Neural progenitor cell (in vitro differentiated cells): Measurements from ENCODE around the gene METTL6. TPM values are rescaled to one million over a fixed set of nuclear protein-coding genes. Genes with fewer than 3 reads are reported as not detected.

ENCODE experiments used
- DNase-seq: peaks from one replicate; pipeline ENCODE4 v3.0.0-alpha.2; 2016; ENCODE audit warnings: low spot score
- H2AFZ ChIP-seq: fragments of 200-600 bp; sonication (generic); replicated peaks from 2 replicates; pipeline ENCODE4 v1.6.1; 2016; ENCODE audit warnings: antibody characterized with exemption
- H3F3A ChIP-seq: fragments of 200-600 bp; sonication (generic); 2 replicates; pipeline ENCODE4 v1.6.1; 2016; ENCODE audit warnings: antibody characterized with exemption, low read depth
- H3K27ac ChIP-seq: fragments of 200-600 bp; sonication (generic); 2 replicates; pipeline ENCODE4 v1.5.1; 2016; ENCODE audit warnings: mild to moderate bottlenecking
- H3K27me3 ChIP-seq: fragments of 200-600 bp; sonication (generic); 2 replicates; pipeline ENCODE4 v1.6.1; 2016; ENCODE audit warnings: mild to moderate bottlenecking, moderate library complexity
- H3K36me3 ChIP-seq: fragments of 200-600 bp; sonication (generic); 2 replicates; pipeline ENCODE4 v1.5.1; 2016
- H3K4me1 ChIP-seq: fragments of 200-600 bp; sonication (generic); 2 replicates; pipeline ENCODE4 v1.6.1; 2016; ENCODE audit warnings: mixed run types
- H3K4me2 ChIP-seq: fragments of 200-600 bp; sonication (generic); 2 replicates; pipeline ENCODE4 v1.6.1; 2016
- H3K4me3 ChIP-seq: fragments of 200-600 bp; sonication (generic); 2 replicates; pipeline ENCODE4 v1.5.1; 2016
- H3K79me2 ChIP-seq: fragments of 200-600 bp; sonication (generic); 2 replicates; pipeline ENCODE4 v1.6.1; 2016; ENCODE audit warnings: low read depth
- H3K9ac ChIP-seq: fragments of 200-600 bp; sonication (generic); 2 replicates; pipeline ENCODE4 v1.6.1; 2016
- H3K9me3 ChIP-seq: fragments of 200-600 bp; sonication (generic); 2 replicates; pipeline ENCODE4 v1.5.1; 2016; ENCODE audit warnings: low read depth
- H4K20me1 ChIP-seq: fragments of 200-600 bp; sonication (generic); 2 replicates; pipeline ENCODE4 v1.6.1; 2016; ENCODE audit warnings: low read depth
- H3K27ac Mint-ChIP-seq: 3 replicates; pipeline ENCODE4 v1.8.0; 2021; ENCODE audit warnings: mixed read lengths
- H3K27me3 Mint-ChIP-seq: 2 replicates; pipeline ENCODE4 v1.8.0; 2022; ENCODE audit warnings: low read depth, mild to moderate bottlenecking, inconsistent platforms, moderate library complexity, mixed read lengths; ENCODE audit not compliant: insufficient read depth
- H3K36me3 Mint-ChIP-seq: 3 replicates; pipeline ENCODE4 v1.8.0; 2021; ENCODE audit warnings: mixed read lengths
- H3K4me1 Mint-ChIP-seq: 3 replicates; pipeline ENCODE4 v1.8.0; 2021; ENCODE audit warnings: mixed read lengths
- H3K4me3 Mint-ChIP-seq: 3 replicates; pipeline ENCODE4 v1.8.0; 2021; ENCODE audit warnings: mild to moderate bottlenecking, moderate library complexity, mixed read lengths
- H3K9me3 Mint-ChIP-seq: 3 replicates; pipeline ENCODE4 v1.8.0; 2020; ENCODE audit warnings: mixed read lengths
- EZH2 ChIP-seq: fragments of 200-600 bp; sonication (generic); IDR thresholded peaks from 2 replicates; pipeline ENCODE4 v1.6.1; 2017; ENCODE audit warnings: antibody characterized with exemption, mild to moderate bottlenecking, moderate library complexity
- EZH2phosphoT487 ChIP-seq: fragments of 200-600 bp; sonication (generic); IDR thresholded peaks from 2 replicates; pipeline ENCODE4 v1.6.1; 2017; ENCODE audit warnings: antibody characterized with exemption
- total RNA-seq: library from RNA; depleted of rRNA; stranded (reverse); fragments of >200 nt; gene quantifications from 2 replicates; pipeline ENCODE4 v1.2.3, GENCODE V29; 2015; ENCODE audit warnings: low replicate concordance
- TF ChIP-seq, protein P1 (sequence below): fragments of 200-600 bp; sonication (generic); IDR thresholded peaks from 2 replicates; pipeline ENCODE4 v1.5.1; 2017; ENCODE audit warnings: antibody characterized with exemption, mild to moderate bottlenecking

Gene METTL6
- total RNA-seq, 1 donor from 2014 or later = 34.9 TPM

DNA sequence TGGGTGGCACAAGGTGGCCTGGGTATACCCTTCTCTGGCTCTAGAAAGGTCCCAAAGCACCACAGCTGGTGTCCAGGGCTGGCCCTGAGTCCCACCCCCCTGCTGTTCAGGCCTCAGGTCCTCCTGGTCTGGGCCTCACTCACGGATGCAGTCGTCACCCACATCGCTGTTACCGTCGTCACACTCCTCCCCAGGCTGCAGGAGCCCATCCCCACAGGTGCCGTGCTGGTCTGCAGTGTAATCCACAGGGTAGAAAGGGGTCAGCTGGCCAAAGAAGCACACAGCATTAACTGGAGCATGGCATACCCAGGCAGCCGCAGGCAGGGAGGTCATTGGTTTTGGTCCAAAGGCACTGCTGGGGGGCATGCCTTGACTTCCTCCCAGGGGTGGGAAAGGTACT is 28.4 kb upstream of the METTL6 start:
- Mint-ChIP-seq H3K4me3 (no peak overlapping the region), H3K27me3 (peaks cover 3% of the 10 kb centered on the region), H3K27ac (no peak overlapping the region), H3K9me3 (no peaks in the 10 kb centered on the region), H3K4me1 (no peaks in the 10 kb centered on the region), H3K36me3 (peaks cover 4% of the 10 kb centered on the region)
- H3K9me3 ChIP-seq = no peaks in the 10 kb centered on the region
- H3K9ac ChIP-seq = no peak overlapping the region
- DNase-seq = no peak
- H3K36me3 ChIP-seq = no peaks in the 10 kb centered on the region
- H3K4me2 ChIP-seq = no peak overlapping the region
- H3K4me1 ChIP-seq = no peaks in the 10 kb centered on the region
- no peaks in the 10 kb centered on the region for H3K79me2 ChIP-seq
- H4K20me1 ChIP-seq = no peaks in the 10 kb centered on the region
- TF ChIP-seq EZH2phosphoT487 = no peak
- H3K27ac ChIP-seq = no peak overlapping the region
- H3K27me3 ChIP-seq = no peaks in the 10 kb centered on the region
- no peak overlapping the region for H3K4me3 ChIP-seq
- no peaks in the 10 kb centered on the region for H3F3A ChIP-seq
- H2AFZ ChIP-seq = no peak overlapping the region

DNA sequence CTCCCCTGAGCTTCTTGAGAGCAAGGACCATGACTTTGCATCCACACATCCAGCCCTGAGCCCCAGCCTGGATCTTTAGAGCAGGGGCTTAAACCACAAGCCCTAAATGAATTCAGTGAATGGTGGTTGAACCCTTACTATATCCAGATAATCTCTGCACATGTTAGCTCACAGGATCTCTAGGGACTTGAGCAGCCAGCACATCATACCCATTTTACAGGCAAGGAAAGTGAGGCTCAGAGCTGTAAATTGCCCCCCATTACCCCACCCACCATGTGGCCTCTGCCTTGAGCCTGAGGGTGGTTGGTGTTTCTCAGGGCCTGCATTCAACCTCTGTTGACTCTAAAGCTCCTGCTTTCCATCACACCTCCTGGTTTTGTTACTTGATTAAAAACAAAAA is 27.6 kb upstream of the METTL6 start:
- H3K36me3 ChIP-seq = no peaks in the 10 kb centered on the region
- Mint-ChIP-seq H3K27ac (no peak overlapping the region), H3K9me3 (no peaks in the 10 kb centered on the region), H3K27me3 (peaks cover 3% of the 10 kb centered on the region), H3K4me3 (no peak overlapping the region), H3K4me1 (peaks cover 4% of the 10 kb centered on the region), H3K36me3 (peaks cover 4% of the 10 kb centered on the region)
- H4K20me1 ChIP-seq = no peaks in the 10 kb centered on the region
- DNase-seq = no peak
- no peaks in the 10 kb centered on the region for H3F3A ChIP-seq
- TF ChIP-seq EZH2 (no peak), EZH2phosphoT487 (no peak)
- TF ChIP-seq, protein P1, sequence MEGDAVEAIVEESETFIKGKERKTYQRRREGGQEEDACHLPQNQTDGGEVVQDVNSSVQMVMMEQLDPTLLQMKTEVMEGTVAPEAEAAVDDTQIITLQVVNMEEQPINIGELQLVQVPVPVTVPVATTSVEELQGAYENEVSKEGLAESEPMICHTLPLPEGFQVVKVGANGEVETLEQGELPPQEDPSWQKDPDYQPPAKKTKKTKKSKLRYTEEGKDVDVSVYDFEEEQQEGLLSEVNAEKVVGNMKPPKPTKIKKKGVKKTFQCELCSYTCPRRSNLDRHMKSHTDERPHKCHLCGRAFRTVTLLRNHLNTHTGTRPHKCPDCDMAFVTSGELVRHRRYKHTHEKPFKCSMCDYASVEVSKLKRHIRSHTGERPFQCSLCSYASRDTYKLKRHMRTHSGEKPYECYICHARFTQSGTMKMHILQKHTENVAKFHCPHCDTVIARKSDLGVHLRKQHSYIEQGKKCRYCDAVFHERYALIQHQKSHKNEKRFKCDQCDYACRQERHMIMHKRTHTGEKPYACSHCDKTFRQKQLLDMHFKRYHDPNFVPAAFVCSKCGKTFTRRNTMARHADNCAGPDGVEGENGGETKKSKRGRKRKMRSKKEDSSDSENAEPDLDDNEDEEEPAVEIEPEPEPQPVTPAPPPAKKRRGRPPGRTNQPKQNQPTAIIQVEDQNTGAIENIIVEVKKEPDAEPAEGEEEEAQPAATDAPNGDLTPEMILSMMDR = no peak
- no peak overlapping the region for H3K27ac ChIP-seq
- no peak overlapping the region for H3K9ac ChIP-seq
- H2AFZ ChIP-seq = no peak overlapping the region
- no peaks in the 10 kb centered on the region for H3K9me3 ChIP-seq
- no peaks in the 10 kb centered on the region for H3K79me2 ChIP-seq
- H3K4me2 ChIP-seq = no peak overlapping the region
- no peak overlapping the region for H3K4me3 ChIP-seq
- no peaks in the 10 kb centered on the region for H3K4me1 ChIP-seq
- H3K27me3 ChIP-seq = no peaks in the 10 kb centered on the region

DNA sequence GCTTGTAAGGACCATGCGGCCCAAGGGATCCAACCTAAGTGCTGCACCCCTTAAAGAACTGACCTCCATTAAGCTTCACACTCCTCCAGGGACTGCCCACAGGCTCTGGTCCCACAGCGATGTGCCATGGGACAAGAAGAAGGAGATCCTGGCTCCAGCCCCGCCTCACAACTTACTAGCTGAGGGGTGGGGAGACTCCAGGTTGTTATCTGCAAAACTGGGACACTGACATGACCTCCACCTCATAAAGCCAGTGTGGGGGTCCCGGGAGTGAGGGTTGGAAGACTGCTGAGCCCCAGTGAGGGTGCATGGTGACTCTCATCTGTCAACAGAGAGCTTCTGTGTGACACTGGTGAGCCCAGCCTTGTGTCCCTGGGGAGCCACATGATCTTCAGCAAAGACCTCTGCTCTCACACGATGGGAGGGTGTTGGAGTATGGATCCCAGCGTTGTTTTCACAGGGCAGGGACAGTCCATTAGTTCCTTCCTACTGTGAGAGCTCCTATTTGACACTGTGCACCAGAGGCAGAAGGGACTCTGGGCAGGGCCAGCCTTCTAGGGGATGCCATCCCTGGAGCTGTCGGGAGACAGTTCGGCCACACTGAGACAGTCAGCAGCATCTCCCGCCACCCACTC is 26.8 kb upstream of the METTL6 start:
- H3K36me3 ChIP-seq = no peaks in the 10 kb centered on the region
- no peak for DNase-seq
- no peaks in the 10 kb centered on the region for H3K4me1 ChIP-seq
- Mint-ChIP-seq H3K36me3 (peaks cover 4% of the 10 kb centered on the region), H3K9me3 (no peaks in the 10 kb centered on the region), H3K4me3 (no peak overlapping the region), H3K27ac (no peak overlapping the region), H3K4me1 (peaks cover 4% of the 10 kb centered on the region), H3K27me3 (peaks cover 3% of the 10 kb centered on the region)
- no peak overlapping the region for H2AFZ ChIP-seq
- no peak overlapping the region for H3K27ac ChIP-seq
- H4K20me1 ChIP-seq = no peaks in the 10 kb centered on the region
- H3K4me2 ChIP-seq = no peak overlapping the region
- no peaks in the 10 kb centered on the region for H3K27me3 ChIP-seq
- H3K4me3 ChIP-seq = no peak overlapping the region
- H3F3A ChIP-seq = no peaks in the 10 kb centered on the region
- no peaks in the 10 kb centered on the region for H3K9me3 ChIP-seq
- H3K79me2 ChIP-seq = no peaks in the 10 kb centered on the region
- TF ChIP-seq EZH2 (no peak), EZH2phosphoT487 (no peak)
- TF ChIP-seq, protein P1 = no peak
- no peak overlapping the region for H3K9ac ChIP-seq

DNA sequence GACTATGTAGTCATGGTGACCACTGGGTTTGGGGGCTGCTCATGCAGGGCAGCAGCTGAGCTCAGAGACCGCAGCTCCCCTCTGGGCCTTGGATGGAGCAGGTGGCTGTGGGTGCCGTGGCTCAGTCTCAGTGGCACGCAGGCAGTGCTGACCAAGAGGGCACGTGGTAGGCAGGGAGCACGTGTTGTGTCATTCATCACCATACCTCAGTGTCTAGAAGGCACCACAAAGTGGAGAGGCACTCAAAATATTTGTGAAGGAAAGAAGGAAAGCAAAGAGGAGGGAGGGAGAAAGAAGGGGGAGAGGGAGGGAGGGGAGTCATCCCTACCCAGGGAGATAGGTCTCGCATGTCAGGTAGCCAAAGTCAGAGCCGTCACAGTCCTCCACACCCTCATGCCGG is 26.2 kb upstream of the METTL6 start:
- peaks cover 3% of the 10 kb centered on the region for H3K27me3 Mint-ChIP-seq
- H3K9me3 Mint-ChIP-seq = no peaks in the 10 kb centered on the region
- Histone ChIP-seq H3F3A (no peaks in the 10 kb centered on the region), H4K20me1 (no peaks in the 10 kb centered on the region), H3K4me3 (no peak overlapping the region), H3K27ac (no peak overlapping the region), H3K4me2 (no peak overlapping the region), H3K27me3 (no peaks in the 10 kb centered on the region), H3K4me1 (no peaks in the 10 kb centered on the region), H3K9ac (no peak overlapping the region), H3K9me3 (no peaks in the 10 kb centered on the region), H3K79me2 (no peaks in the 10 kb centered on the region), H2AFZ (no peak overlapping the region), H3K36me3 (no peaks in the 10 kb centered on the region)
- peaks cover 4% of the 10 kb centered on the region for H3K4me1 Mint-ChIP-seq
- H3K4me3 Mint-ChIP-seq = no peak overlapping the region
- DNase-seq = no peak
- TF ChIP-seq, protein P1 = no peak
- TF ChIP-seq EZH2phosphoT487 (no peak), EZH2 (no peak)
- peaks cover 4% of the 10 kb centered on the region for H3K36me3 Mint-ChIP-seq
- no peak overlapping the region for H3K27ac Mint-ChIP-seq
